GM19372 (cell line): ENCODE results near the gene NACC1.

Source experiments
- ATAC-seq: cut with Tn5 transposase; IDR thresholded peaks from one replicate; pipeline ENCODE4 v1.9.1; 2021; ENCODE audit warnings: mild to moderate bottlenecking, low read depth, moderate library complexity; ENCODE audit not compliant: unreplicated experiment

The NACC1 gene

GRCh38 chr19:13087295-13087694, 30.8 kb upstream of the NACC1 start:
- ATAC-seq: no peak

- no peak for ATAC-seq
Observed at GRCh38 chr19:13087795-13088537, 30.1 kb upstream of the NACC1 start.

GRCh38 chr19:13089139-13089856, 28.8 kb upstream of the NACC1 start:
- ATAC-seq: no peak

GRCh38 chr19:13089857-13090507, 28.1 kb upstream of the NACC1 start:
- no peak for ATAC-seq

GRCh38 chr19:13090511-13091231, 27.4 kb upstream of the NACC1 start:
- no peak for ATAC-seq

GRCh38 chr19:13091400-13092157, 26.5 kb upstream of the NACC1 start:
- ATAC-seq: no peak

GRCh38 chr19:13092158-13092543, 25.9 kb upstream of the NACC1 start:
- ATAC-seq: no peak

- no peak for ATAC-seq
Observed at GRCh38 chr19:13092606-13093235, 25.3 kb upstream of the NACC1 start.

GRCh38 chr19:13093407-13094105, 24.5 kb upstream of the NACC1 start:
- no peak for ATAC-seq

GRCh38 chr19:13094106-13094504, 24.0 kb upstream of the NACC1 start:
- ATAC-seq: no peak

- ATAC-seq: no peak
Observed at GRCh38 chr19:13094771-13095392, 23.2 kb upstream of the NACC1 start.

- ATAC-seq: no peak
Observed at GRCh38 chr19:13095393-13095784, 22.7 kb upstream of the NACC1 start.

- no peak for ATAC-seq
Observed at GRCh38 chr19:13095934-13096927, 21.8 kb upstream of the NACC1 start.

GRCh38 chr19:13097033-13097462, 21.0 kb upstream of the NACC1 start:
- ATAC-seq: no peak

- ATAC-seq: no peak
Observed at GRCh38 chr19:13097463-13098258, 20.4 kb upstream of the NACC1 start.

- ATAC-seq: no peak
Observed at GRCh38 chr19:13098277-13099072, 19.6 kb upstream of the NACC1 start.
